Activated CD8-positive, alpha-beta memory T cell treated with anti-CD3 and anti-CD28 coated beads, Interleukin-2, amount 50 U/mL, for 48 hours (primary cell): ENCODE results near the gene SYT15.
"Not testable (repeated sequence)": the region's sequence is repeated elsewhere in the genome, so short reads cannot be mapped to it uniquely, and the experiment has no call there.

Source experiments
- DNase-seq: peaks from one replicate; pipeline ENCODE4 v3.0.0-alpha.2; 2020

The SYT15 gene

GRCh38 chr10:46557319-46558121 is 21.4 kb upstream of the SYT15 start:
- DNase-seq = peak; percentile 51

GRCh38 chr10:46558122-46558391 is 20.9 kb upstream of the SYT15 start:
- no peak for DNase-seq

- no peak for DNase-seq
Observed at GRCh38 chr10:46558392-46559185, 20.3 kb upstream of the SYT15 start.

GRCh38 chr10:46559231-46559671 is 19.7 kb upstream of the SYT15 start:
- DNase-seq = no peak

GRCh38 chr10:46560381-46560780 is 18.5 kb upstream of the SYT15 start:
- no peak for DNase-seq

GRCh38 chr10:46560952-46561351 is 18.0 kb upstream of the SYT15 start:
- DNase-seq = no peak

- DNase-seq = peak; percentile 66
Observed at GRCh38 chr10:46565591-46566332, 13.2 kb upstream of the SYT15 start.

GRCh38 chr10:46567151-46567550 is 11.8 kb upstream of the SYT15 start:
- DNase-seq = not testable (repeated sequence)

- DNase-seq = not testable (repeated sequence)
Observed at GRCh38 chr10:46570655-46571054, 8.3 kb upstream of the SYT15 start.

- not testable (repeated sequence) for DNase-seq
Observed at GRCh38 chr10:46572765-46573164, 6.2 kb upstream of the SYT15 start.

GRCh38 chr10:46573314-46573713 is 5.6 kb upstream of the SYT15 start:
- DNase-seq = not testable (repeated sequence)

GRCh38 chr10:46573884-46574283 is 5.0 kb upstream of the SYT15 start:
- not testable (repeated sequence) for DNase-seq

GRCh38 chr10:46577624-46578473 is 1.1 kb upstream of the SYT15 start:
- DNase-seq = not testable (repeated sequence)

GRCh38 chr10:46579378-46579777 is 450 bp downstream of the SYT15 start:
- DNase-seq = not testable (repeated sequence)

GRCh38 chr10:46581997-46582396 is 3.1 kb downstream of the SYT15 start:
- not testable (repeated sequence) for DNase-seq

- DNase-seq = not testable (repeated sequence)
Observed at GRCh38 chr10:46582568-46582967, 3.6 kb downstream of the SYT15 start.

GRCh38 chr10:46584196-46584595 is 5.3 kb downstream of the SYT15 start:
- DNase-seq = not testable (repeated sequence)

- not testable (repeated sequence) for DNase-seq
Observed at GRCh38 chr10:46585246-46585645, 6.3 kb downstream of the SYT15 start.

- DNase-seq = not testable (repeated sequence)
Observed at GRCh38 chr10:46587546-46587945, 8.6 kb downstream of the SYT15 start.

GRCh38 chr10:46588221-46588620 is 9.3 kb downstream of the SYT15 start:
- DNase-seq = not testable (repeated sequence)

GRCh38 chr10:46589589-46589988 is 10.7 kb downstream of the SYT15 start:
- DNase-seq = not testable (repeated sequence)

GRCh38 chr10:46591053-46591452 is 12.1 kb downstream of the SYT15 start:
- DNase-seq = not testable (repeated sequence)
